Fibroblast of pulmonary artery (primary cell): ENCODE data around the gene ZDHHC14.
A peak's percentile ranks its signal among the peaks of the same experiment; 100 is the strongest.

ENCODE experiments used
- DNase-seq: peaks from one replicate; pipeline ENCODE4 v3.0.0-alpha.2; 2010; ENCODE audit warnings: low read depth
- H3K4me3 ChIP-seq: replicated peaks from 2 replicates; pipeline ENCODE4 v1.5.1; 2011; ENCODE audit warnings: low read depth, mild to moderate bottlenecking, control low read depth, low read length, moderate library complexity
- TF ChIP-seq, protein P1 (sequence below): IDR thresholded peaks from 2 replicates; pipeline ENCODE4 v1.5.1; 2011; ENCODE audit warnings: mild to moderate bottlenecking, control low read depth, low read length, inconsistent platforms; ENCODE audit errors: missing control alignments

Gene ZDHHC14

DNA sequence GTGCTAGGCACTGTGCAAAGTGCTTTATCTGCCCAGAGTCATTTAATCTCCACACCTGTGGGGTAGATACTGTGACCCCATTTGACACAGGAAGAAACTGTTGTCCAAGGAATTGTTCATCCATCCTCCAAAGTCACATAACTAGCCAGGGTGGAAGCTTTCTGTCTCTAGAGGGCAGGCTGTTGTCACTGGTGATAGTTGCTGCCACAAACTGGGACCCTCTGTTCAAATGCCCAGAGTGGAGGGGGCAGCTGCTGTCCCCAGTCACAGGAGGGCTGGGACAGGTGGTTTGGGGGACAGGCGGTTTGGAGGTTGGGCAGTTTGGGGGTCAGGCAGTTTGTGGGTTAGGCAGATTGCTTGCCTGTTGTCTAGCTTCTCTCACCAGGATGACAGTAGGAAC lies 41.6 kb upstream of the ZDHHC14 start:
- TF ChIP-seq, protein P1, sequence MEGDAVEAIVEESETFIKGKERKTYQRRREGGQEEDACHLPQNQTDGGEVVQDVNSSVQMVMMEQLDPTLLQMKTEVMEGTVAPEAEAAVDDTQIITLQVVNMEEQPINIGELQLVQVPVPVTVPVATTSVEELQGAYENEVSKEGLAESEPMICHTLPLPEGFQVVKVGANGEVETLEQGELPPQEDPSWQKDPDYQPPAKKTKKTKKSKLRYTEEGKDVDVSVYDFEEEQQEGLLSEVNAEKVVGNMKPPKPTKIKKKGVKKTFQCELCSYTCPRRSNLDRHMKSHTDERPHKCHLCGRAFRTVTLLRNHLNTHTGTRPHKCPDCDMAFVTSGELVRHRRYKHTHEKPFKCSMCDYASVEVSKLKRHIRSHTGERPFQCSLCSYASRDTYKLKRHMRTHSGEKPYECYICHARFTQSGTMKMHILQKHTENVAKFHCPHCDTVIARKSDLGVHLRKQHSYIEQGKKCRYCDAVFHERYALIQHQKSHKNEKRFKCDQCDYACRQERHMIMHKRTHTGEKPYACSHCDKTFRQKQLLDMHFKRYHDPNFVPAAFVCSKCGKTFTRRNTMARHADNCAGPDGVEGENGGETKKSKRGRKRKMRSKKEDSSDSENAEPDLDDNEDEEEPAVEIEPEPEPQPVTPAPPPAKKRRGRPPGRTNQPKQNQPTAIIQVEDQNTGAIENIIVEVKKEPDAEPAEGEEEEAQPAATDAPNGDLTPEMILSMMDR = peak; percentile 7
- H3K4me3 ChIP-seq = no peak overlapping the region
- no peak for DNase-seq

DNA sequence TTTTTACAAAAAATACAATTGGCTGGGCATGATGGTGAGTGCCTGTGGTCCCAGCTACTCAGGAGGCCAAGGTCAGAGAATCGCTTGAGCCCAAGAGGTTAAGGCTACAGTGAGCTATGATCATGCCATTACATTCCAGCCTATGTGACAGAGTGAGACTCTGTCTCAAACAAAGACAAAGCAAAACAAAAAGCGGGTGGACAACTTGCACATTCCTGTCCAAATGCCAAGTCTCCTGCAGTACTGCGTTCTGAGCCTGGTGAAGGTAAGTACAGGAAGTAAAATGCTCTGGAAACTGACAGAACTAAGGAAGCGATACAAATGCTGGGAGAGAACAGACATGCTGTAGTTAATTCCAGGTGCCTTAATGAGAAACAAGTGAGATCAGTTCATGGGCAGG lies 37.3 kb upstream of the ZDHHC14 start:
- DNase-seq = no peak
- H3K4me3 ChIP-seq = no peak overlapping the region
- TF ChIP-seq, protein P1 = no peak

DNA sequence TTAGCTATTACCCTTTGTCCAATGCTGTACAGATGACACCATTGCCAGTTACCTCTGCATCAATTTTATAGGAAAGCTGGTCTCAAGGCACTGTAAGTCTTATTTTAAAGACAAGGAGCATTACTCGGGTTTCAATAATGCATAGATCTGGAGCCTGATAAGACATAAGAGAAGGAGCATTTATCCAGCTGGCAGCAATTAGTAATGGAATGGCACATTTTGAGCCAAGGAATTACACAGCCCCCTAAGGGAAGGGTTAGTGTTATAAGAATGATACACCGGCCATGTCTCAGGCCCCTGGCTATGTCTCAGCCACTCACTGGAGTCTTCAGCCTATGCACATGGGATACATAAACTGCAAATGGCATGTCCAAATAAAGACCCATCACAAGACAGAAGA lies 34.6 kb upstream of the ZDHHC14 start:
- H3K4me3 ChIP-seq = no peak overlapping the region
- DNase-seq = no peak
- TF ChIP-seq, protein P1 = no peak

DNA sequence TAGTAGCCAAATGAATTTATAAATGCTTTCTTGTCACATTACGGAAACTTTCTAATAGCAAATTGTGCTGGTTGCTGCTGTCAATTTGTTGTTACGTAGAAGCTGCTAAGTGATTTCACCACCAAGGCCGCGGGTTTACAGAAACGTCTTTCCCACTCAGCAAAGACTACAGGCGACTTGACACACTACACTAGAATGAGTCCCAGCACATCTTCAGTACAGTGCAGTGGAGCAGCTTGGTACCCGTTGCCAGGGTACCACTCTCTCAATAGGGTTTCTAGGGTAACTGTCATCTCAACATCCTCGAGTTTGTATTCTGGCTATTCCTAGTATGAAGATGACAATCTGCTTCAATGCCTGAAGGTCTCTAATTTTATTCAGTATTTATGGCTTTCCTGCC lies 22.7 kb upstream of the ZDHHC14 start:
- DNase-seq = no peak
- H3K4me3 ChIP-seq = no peak overlapping the region
- TF ChIP-seq, protein P1 = no peak

DNA sequence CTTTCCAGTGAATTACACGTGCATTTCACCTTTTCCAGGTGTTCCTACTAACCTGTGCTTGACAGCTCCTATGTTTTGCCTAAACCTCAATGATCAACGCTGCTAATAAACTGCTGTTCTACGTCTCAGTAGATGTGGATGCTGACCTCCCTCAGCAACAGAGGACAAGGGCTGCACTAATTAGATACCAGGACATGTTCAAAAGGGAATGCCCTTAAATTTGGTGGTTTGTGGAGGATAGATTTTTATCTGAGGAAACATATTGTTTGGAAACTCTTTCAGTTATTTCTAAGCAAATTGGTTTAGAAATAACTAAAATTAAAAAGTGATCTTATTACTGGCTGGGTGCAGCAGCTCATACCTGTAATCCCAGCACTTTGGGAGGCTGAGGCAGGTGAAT lies 19.1 kb upstream of the ZDHHC14 start:
- H3K4me3 ChIP-seq = no peak overlapping the region
- no peak for DNase-seq
- TF ChIP-seq, protein P1 = no peak

DNA sequence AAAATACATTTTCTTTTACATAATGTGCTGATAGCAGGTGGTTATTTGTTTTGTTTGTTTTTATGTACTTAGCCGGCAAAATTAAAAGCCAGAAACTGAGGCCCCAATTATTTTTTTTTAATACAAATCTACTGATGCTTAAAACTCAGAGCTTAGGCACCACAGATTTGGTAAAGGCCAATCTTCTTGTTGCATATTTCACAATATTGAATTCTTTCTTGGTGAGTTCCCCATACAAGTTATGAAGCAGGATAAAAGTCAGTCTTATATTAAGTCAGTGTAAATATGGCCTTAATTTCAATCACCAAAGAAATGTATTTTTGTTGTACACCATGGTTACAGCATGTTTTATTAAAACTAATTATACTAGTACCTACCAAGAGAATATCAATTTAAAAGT lies 16.3 kb upstream of the ZDHHC14 start:
- TF ChIP-seq, protein P1 = no peak
- DNase-seq = no peak
- no peak overlapping the region for H3K4me3 ChIP-seq

DNA sequence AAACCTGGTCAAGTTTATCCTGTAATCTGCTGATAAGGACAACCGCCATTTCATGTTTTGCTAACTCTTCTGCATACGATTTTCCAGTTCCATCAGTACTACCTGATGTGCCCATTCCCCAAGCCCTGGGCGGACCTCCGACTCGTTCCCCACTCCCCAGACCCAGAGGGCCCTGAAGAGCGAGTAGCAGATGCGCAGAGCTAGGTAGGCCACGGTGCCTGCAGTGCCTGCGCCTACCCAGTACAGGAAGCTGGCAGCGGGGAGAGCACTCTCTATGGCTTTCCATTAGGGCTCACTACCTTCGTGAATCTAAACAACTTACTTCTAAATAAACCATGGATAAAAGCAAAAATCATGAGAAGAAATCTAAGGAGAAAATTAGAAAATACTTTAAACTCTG lies 14.3 kb upstream of the ZDHHC14 start:
- H3K4me3 ChIP-seq = no peak overlapping the region
- DNase-seq = no peak
- TF ChIP-seq, protein P1 = no peak
